CD4-positive, alpha-beta memory T cell (primary cell): Measurements from ENCODE around the gene IGF2BP3. TPM values are rescaled to one million over a fixed set of nuclear protein-coding genes. Genes with fewer than 3 reads are reported as not detected.
"Not testable (repeated sequence)": the region's sequence is repeated elsewhere in the genome, so short reads cannot be mapped to it uniquely, and the experiment has no call there.

Experiments
- CTCF ChIA-PET: fragments of 350-600 bp; sonication (Branson Sonifier 250); formaldehyde crosslinking; loops from one replicate; lab custom pipeline; 2021; ENCODE audit warnings: inconsistent platforms; ENCODE audit not compliant: partially characterized antibody; lab: Charles Lee
- POLR2A ChIA-PET: fragments of 350-600 bp; sonication (Branson Sonifier 250); formaldehyde crosslinking; loops from one replicate; lab custom pipeline; 2021; ENCODE audit not compliant: partially characterized antibody; lab: Charles Lee
- DNase-seq, 5 donors: peaks; one replicate each; pipeline versions ENCODE4 v3.0.0 to v3.0.0-alpha.2; 2020 to 2022; ENCODE audit warnings: mixed read lengths in 1 of 5
- H3K27ac ChIP-seq: one replicate; pipeline ENCODE4 v1.7.0; 2013; ENCODE audit warnings: low read depth, low read length
- H3K27me3 ChIP-seq: 2 replicates; pipeline ENCODE4 v1.7.0; 2013; ENCODE audit warnings: mild to moderate bottlenecking, low read length, moderate library complexity; ENCODE audit not compliant: insufficient read depth
- H3K36me3 ChIP-seq: 2 replicates; pipeline ENCODE4 v1.7.0; 2013; ENCODE audit warnings: mild to moderate bottlenecking, low read length, moderate library complexity; ENCODE audit not compliant: insufficient read depth
- H3K4me1 ChIP-seq: 2 replicates; pipeline ENCODE4 v1.7.0; 2013; ENCODE audit warnings: mild to moderate bottlenecking, low read length, moderate library complexity; ENCODE audit not compliant: insufficient read depth
- H3K4me3 ChIP-seq, 2 donors: one replicate each; pipeline ENCODE4 v1.7.0; 2013; ENCODE audit warnings: low read length in 2 of 2, mild to moderate bottlenecking in 1 of 2
- H3K9me3 ChIP-seq, 2 donors: one replicate each; pipeline ENCODE4 v1.7.0; 2013; ENCODE audit warnings: low read length in 2 of 2, control low read depth in 1 of 2; ENCODE audit not compliant: control insufficient read depth in 1 of 2
- H3K27ac Mint-ChIP-seq, 7 donors: one replicate each; pipeline ENCODE4 v1.8.0; 2020 to 2021; ENCODE audit warnings: mixed read lengths in 7 of 7, mild to moderate bottlenecking in 6 of 7, inconsistent platforms in 3 of 7, moderate library complexity in 3 of 7
- H3K27me3 Mint-ChIP-seq, 2 donors: one replicate each; pipeline ENCODE4 v1.8.0; 2020 to 2021; ENCODE audit warnings: mixed read lengths in 2 of 2
- H3K36me3 Mint-ChIP-seq, 2 donors: one replicate each; pipeline ENCODE4 v1.8.0; 2020 to 2021; ENCODE audit warnings: mixed read lengths in 2 of 2, inconsistent platforms in 1 of 2, mild to moderate bottlenecking in 1 of 2
- H3K4me1 Mint-ChIP-seq, 4 donors: one replicate each; pipeline ENCODE4 v1.8.0; 2020 to 2021; ENCODE audit warnings: mixed read lengths in 4 of 4, mild to moderate bottlenecking in 1 of 4
- H3K4me3 Mint-ChIP-seq, 8 donors: one replicate each; pipeline ENCODE4 v1.8.0; 2020 to 2021; ENCODE audit warnings: mixed read lengths in 8 of 8, mild to moderate bottlenecking in 7 of 8, moderate library complexity in 6 of 8, inconsistent platforms in 3 of 8
- H3K9me3 Mint-ChIP-seq, 8 donors: one replicate each; pipeline ENCODE4 v1.8.0; 2020 to 2021; ENCODE audit warnings: mixed read lengths in 8 of 8, mild to moderate bottlenecking in 5 of 8, inconsistent platforms in 3 of 8, moderate library complexity in 1 of 8
- intact Hi-C: fragments of 100-400 bp; cut with micrococcal nuclease; formaldehyde crosslinking; loops from one replicate; pipeline ENCODE4 v1.15.1; 2023
- polyA plus RNA-seq, 2 donors: library from polyadenylated mRNA; unstranded; fragments of 300-500 nt; fragmentation: Illumina TruSeq; gene quantifications; one replicate each; pipeline ENCODE4 v1.2.3, GENCODE V29; 2021
- total RNA-seq, 2 experiments: library from RNA; stranded (reverse); gene quantifications; one replicate each; pipeline ENCODE4 v1.2.3, GENCODE V29; 2021

Gene IGF2BP3
- total and polyA plus RNA-seq, 4 experiments from 2014 or later, result not detected

DNA sequence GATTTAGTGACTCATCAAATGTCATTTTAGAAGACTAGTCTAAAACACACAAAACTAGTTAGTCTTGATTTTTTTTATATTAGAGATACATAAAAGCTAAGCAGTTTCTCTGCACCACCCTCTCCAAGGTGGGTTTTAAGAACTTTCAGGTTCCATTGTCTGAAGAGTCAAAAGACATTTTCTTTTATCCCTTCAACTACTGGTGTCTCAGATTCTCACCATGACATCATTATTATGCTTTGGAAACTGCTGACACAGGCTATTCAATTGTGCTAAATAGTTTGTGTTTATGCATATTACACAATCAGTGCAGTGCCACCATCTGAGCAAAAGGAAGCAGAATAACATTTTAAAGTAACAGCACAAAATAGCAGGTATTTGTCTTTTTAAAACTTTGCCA, 52.2 kb downstream of the IGF2BP3 start:
- Histone ChIP-seq H3K27me3 (no peaks in the 10 kb centered on the region), H3K36me3 (no peaks in the 10 kb centered on the region), H3K4me1 (no peaks in the 10 kb centered on the region), H3K9me3 (no peaks in the 10 kb centered on the region), H3K4me3 (no peak overlapping the region), H3K27ac (no peak overlapping the region)
- ChIA-PET POLR2A (no interaction called here), CTCF (no interaction called here)
- H3K4me3 Mint-ChIP-seq, result no peak overlapping the region
- peaks cover 3 to 9% of the 10 kb centered on the region in 2 donors for H3K27me3 Mint-ChIP-seq
- H3K4me1 Mint-ChIP-seq, result peaks cover 0 to 2% (median 0%) of the 10 kb centered on the region in 4 donors
- no peaks in the 10 kb centered on the region for H3K9me3 Mint-ChIP-seq
- no peak overlapping the region for H3K27ac Mint-ChIP-seq
- no peak for DNase-seq
- no peaks in the 10 kb centered on the region for H3K36me3 Mint-ChIP-seq
- intact Hi-C loops, result no loop called here

DNA sequence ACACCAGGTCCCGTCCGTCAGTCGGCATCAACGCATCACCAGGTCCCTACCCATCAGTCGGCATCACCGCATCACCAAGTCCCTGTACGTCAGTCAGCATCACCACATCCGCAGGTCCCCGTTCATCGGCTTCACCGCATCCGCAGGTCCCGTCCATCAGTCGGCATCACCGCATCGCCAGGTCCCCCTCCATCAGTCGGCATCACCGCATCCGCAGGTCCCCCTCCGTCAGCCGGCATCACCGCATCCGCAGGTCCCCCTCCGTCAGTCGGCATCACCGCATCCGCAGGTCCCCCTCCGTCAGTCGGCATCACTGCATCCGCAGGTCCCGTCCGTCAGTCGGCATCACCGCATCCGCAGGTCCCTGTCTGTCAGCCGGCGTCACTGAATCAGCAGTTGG, 55.1 kb downstream of the IGF2BP3 start:
- no peak overlapping the region for H3K27ac ChIP-seq
- DNase-seq, result no peak
- no peak overlapping the region for H3K27ac Mint-ChIP-seq
- intact Hi-C loops, result no loop called here
- no peaks in the 10 kb centered on the region for H3K9me3 ChIP-seq
- ChIA-PET POLR2A (no interaction called here), CTCF (no interaction called here)
- no peaks in the 10 kb centered on the region for H3K9me3 Mint-ChIP-seq
- no peaks in the 10 kb centered on the region for H3K36me3 Mint-ChIP-seq
- H3K27me3 ChIP-seq, result no peaks in the 10 kb centered on the region
- peaks cover 5 to 8% of the 10 kb centered on the region in 2 donors for H3K27me3 Mint-ChIP-seq
- no peak overlapping the region for H3K4me3 ChIP-seq
- no peak overlapping the region for H3K4me3 Mint-ChIP-seq
- no peaks in the 10 kb centered on the region for H3K4me1 Mint-ChIP-seq
- no peaks in the 10 kb centered on the region for H3K4me1 ChIP-seq
- no peaks in the 10 kb centered on the region for H3K36me3 ChIP-seq

DNA sequence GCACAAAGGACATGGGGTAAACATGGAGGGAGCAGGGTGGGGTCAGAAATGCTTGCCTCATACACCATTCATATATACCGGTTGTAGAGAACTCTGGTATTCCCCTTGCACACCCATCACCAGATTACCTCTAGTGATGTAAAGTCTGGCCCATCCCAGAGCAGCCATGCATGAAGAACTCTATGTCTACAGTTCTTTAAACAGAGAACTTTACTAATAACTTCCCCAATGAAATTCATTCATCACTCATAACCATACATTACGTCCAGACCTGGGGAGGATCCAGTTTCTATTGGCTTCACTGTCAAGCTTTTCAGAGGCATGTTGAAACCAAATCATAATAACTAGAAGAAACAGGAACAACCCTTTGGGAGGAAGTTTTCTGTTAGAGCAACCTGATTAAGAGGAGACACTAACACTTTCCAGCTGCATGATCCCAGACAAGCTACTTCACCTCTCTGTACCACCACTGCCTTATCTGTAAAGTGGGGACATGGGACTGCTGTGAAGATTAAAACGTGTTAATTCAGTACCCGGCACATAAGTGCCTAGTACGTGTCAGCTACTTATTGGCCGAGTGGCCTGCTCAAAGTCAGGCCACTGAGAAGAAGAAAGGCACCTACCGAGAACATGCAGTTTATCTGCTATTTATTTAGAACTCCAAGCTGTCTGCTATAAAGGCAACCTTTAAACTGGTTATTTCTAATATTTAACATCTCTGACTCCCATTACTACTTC, 59.7 kb downstream of the IGF2BP3 start:
- DNase-seq, result no peak
- no peaks in the 10 kb centered on the region for H3K4me1 Mint-ChIP-seq
- H3K27me3 Mint-ChIP-seq, result peaks cover 7 to 12% of the 10 kb centered on the region in 2 donors
- peaks cover 0 to 10% (median 0%) of the 10 kb centered on the region in 8 donors for H3K9me3 Mint-ChIP-seq
- no peaks in the 10 kb centered on the region for H3K36me3 Mint-ChIP-seq
- no peaks in the 10 kb centered on the region for H3K4me1 ChIP-seq
- H3K27me3 ChIP-seq, result no peaks in the 10 kb centered on the region
- no peak overlapping the region for H3K27ac Mint-ChIP-seq
- no peaks in the 10 kb centered on the region for H3K36me3 ChIP-seq
- no peak overlapping the region for H3K4me3 Mint-ChIP-seq
- no peaks in the 10 kb centered on the region for H3K9me3 ChIP-seq
- H3K27ac ChIP-seq, result no peak overlapping the region
- ChIA-PET CTCF (interaction anchor here (1.2 kb wide), 2 partner anchors 9 to 138 kb away, joined by 3 read pairs; no protein-coding TSS in a partner anchor), POLR2A (no interaction called here)
- H3K4me3 ChIP-seq, result no peak overlapping the region
- intact Hi-C loops, result no loop called here

DNA sequence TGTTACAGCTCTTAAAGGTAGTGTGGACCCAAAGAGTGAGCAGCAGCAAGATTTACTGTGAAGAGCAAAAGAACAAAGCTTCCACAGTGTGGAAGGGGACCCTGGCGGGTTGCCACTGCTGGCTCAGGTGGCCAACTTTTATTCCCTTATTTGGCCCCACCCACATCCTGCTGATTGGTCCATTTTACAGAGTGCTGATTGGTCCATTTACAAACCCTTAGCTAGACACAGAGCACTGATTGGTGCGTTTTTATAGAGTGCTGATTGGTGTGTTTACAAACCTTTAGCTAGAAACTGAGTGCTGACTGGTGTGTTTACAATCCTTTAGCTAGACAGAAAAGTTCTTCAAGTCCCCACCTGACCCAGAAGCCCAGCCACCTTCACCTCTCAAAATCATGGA, 63.7 kb downstream of the IGF2BP3 start:
- DNase-seq, H3K27ac ChIP-seq, POLR2A ChIA-PET, H3K36me3 ChIP-seq, H3K9me3 ChIP-seq, intact Hi-C loops, H3K9me3 Mint-ChIP-seq, H3K4me1 Mint-ChIP-seq, H3K27ac Mint-ChIP-seq, H3K4me3 Mint-ChIP-seq, CTCF ChIA-PET, H3K4me1 ChIP-seq, H3K27me3 ChIP-seq, H3K4me3 ChIP-seq, H3K36me3 Mint-ChIP-seq: not testable (repeated sequence)
- peaks cover 2 to 12% of the 10 kb centered on the region in 2 donors for H3K27me3 Mint-ChIP-seq

DNA sequence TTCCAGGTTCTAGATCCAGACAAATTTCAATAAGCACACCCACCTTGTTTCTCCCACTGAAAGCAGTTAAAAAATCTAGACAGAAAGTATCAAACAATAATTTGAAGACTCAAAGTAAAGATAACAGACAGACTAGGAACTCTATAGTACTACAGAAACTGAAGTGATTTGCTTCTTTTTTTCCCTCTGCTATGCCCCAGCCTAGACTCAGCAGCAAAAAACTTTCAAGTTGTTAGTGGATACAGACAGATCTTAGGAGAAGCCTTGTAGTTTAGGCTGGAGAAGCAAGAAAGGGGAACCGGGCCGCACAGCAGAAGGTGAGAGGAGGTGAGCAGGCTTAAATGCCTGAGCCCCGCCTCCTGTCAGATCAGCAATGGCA, 65.1 kb downstream of the IGF2BP3 start:
- Histone ChIP-seq H3K27ac (no peak overlapping the region), H3K9me3 (no peaks in the 10 kb centered on the region), H3K4me1 (no peaks in the 10 kb centered on the region), H3K36me3 (no peaks in the 10 kb centered on the region), H3K27me3 (no peaks in the 10 kb centered on the region), H3K4me3 (no peak overlapping the region)
- H3K4me1 Mint-ChIP-seq, result peaks cover 0 to 2% (median 0%) of the 10 kb centered on the region in 4 donors
- ChIA-PET POLR2A (no interaction called here), CTCF (no interaction called here)
- no peak overlapping the region for H3K27ac Mint-ChIP-seq
- no peaks in the 10 kb centered on the region for H3K36me3 Mint-ChIP-seq
- DNase-seq, result no peak
- no peak overlapping the region for H3K4me3 Mint-ChIP-seq
- peaks cover 0 to 10% (median 0%) of the 10 kb centered on the region in 8 donors for H3K9me3 Mint-ChIP-seq
- intact Hi-C loops, result no loop called here
- H3K27me3 Mint-ChIP-seq, result peaks cover 5 to 17% of the 10 kb centered on the region in 2 donors

DNA sequence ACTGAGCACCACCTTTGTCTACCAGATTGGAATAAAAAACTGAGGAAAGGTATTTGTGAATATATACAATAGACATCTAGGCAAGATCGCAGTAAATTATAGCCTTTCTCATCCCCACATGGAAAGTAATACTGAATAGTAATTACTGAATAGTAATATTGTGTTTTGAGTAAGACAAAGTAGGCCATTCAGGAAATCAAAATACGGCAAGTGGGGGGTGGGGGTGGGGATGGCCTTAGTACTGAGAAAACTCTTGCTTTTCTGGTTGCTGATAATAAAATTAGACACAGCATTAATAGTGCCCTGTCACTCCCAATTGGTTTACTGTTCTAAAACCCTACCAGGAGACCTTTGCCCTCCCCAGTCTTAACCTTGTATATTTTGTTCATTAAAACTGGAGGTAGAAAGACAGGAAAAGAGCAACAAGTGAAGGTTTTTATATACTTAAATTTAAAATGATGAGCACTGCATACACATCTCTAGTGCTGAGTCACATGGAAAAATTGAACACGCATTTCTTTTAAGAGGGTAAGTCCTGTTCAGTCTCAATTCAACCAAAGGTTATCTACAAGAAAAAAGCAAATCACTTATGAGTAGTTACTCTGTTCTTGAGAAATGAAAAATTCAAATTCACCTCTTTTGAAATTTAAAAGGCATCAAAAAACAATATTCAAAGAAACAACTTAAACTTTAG, 65.6 kb downstream of the IGF2BP3 start:
- H3K9me3 ChIP-seq, result no peaks in the 10 kb centered on the region
- no peaks in the 10 kb centered on the region for H3K27me3 ChIP-seq
- Mint-ChIP-seq H3K9me3 (peaks cover 0 to 10% (median 0%) of the 10 kb centered on the region in 8 donors), H3K27me3 (peaks cover 7 to 23% of the 10 kb centered on the region in 2 donors), H3K27ac (no peak overlapping the region), H3K4me1 (peaks cover 0 to 2% (median 0%) of the 10 kb centered on the region in 4 donors), H3K36me3 (no peaks in the 10 kb centered on the region), H3K4me3 (no peak overlapping the region)
- POLR2A ChIA-PET, result no interaction called here
- CTCF ChIA-PET, result interaction anchor here (1.0 kb wide), 1 partner anchor 27 kb away, joined by 3 read pairs; no protein-coding TSS in a partner anchor
- no peak overlapping the region for H3K4me3 ChIP-seq
- DNase-seq, result no peak
- H3K4me1 ChIP-seq, result no peaks in the 10 kb centered on the region
- no peaks in the 10 kb centered on the region for H3K36me3 ChIP-seq
- no peak overlapping the region for H3K27ac ChIP-seq
- intact Hi-C loops, result no loop called here

DNA sequence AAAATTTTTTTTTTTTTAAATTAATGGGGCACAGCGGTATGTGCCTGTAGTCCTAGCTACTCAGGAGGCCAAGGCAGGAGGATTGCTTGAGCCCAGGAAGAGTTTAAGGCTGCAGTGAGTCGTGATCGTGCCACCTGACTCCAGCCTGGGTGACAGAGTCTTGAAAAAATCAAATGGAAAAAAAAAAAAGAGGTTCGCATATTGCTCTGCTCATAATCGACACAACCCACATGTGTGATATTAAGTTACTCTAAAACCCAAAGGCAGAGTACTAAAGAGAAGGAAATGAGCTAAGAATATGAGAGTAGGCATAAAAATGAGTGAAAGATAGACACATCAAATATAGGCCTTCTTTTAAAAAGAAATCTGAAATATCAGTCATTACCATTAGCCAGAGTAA, 66.3 kb downstream of the IGF2BP3 start:
- H3K9me3 Mint-ChIP-seq, result peaks cover 0 to 10% (median 0%) of the 10 kb centered on the region in 8 donors
- Histone ChIP-seq H3K9me3 (no peaks in the 10 kb centered on the region), H3K4me3 (no peak overlapping the region), H3K4me1 (no peaks in the 10 kb centered on the region), H3K27me3 (no peaks in the 10 kb centered on the region), H3K36me3 (no peaks in the 10 kb centered on the region), H3K27ac (no peak overlapping the region)
- intact Hi-C loops, result no loop called here
- H3K27ac Mint-ChIP-seq, result no peak overlapping the region
- POLR2A ChIA-PET, result no interaction called here
- H3K36me3 Mint-ChIP-seq, result no peaks in the 10 kb centered on the region
- H3K4me1 Mint-ChIP-seq, result peaks cover 0 to 2% (median 0%) of the 10 kb centered on the region in 4 donors
- CTCF ChIA-PET, result interaction anchor here (1.0 kb wide), 1 partner anchor 27 kb away, joined by 3 read pairs; no protein-coding TSS in a partner anchor
- peaks cover 7 to 23% of the 10 kb centered on the region in 2 donors for H3K27me3 Mint-ChIP-seq
- no peak for DNase-seq
- H3K4me3 Mint-ChIP-seq, result no peak overlapping the region
